Prostate gland (tissue), 2 donors: Measurements from ENCODE around the gene AQP10. TPM values are rescaled to one million over a fixed set of nuclear protein-coding genes. Genes with fewer than 3 reads are reported as not detected.
"Not testable (repeated sequence)": the region's sequence is repeated elsewhere in the genome, so short reads cannot be mapped to it uniquely, and the experiment has no call there.

Experiments used
- DNase-seq: peaks from one replicate; pipeline ENCODE4 v3.0.0-alpha.2; 2019; ENCODE audit warnings: low spot score
- H3K27ac ChIP-seq, 2 donors: fragments of 200-600 bp; sonication (generic); 2 replicates each; pipeline ENCODE4 v1.5.1; 2017 to 2019
- H3K27me3 ChIP-seq: fragments of 200-600 bp; sonication (generic); replicated peaks from 2 replicates; pipeline ENCODE4 v1.5.1; 2019; ENCODE audit not compliant: insufficient read depth
- H3K36me3 ChIP-seq, 2 donors: fragments of 200-600 bp; sonication (generic); 1 replicate in 1 of 2; 2 replicates in 1 of 2; pipeline versions ENCODE4 v1.5.1 to v1.8.1; 2017 to 2019
- H3K4me1 ChIP-seq: fragments of 200-600 bp; sonication (generic); replicated peaks from 2 replicates; pipeline ENCODE4 v1.5.1; 2019
- H3K4me3 ChIP-seq, 2 donors: fragments of 200-600 bp; sonication (generic); 2 replicates each; pipeline ENCODE4 v1.5.1; 2017 to 2019
- H3K9me3 ChIP-seq: fragments of 200-600 bp; sonication (generic); 2 replicates; pipeline ENCODE4 v1.5.1; 2017
- CTCF ChIP-seq, 4 experiments: fragments of 200-600 bp in 2 of 4; fragments of 450-650 bp in 2 of 4; sonication (generic) in 2 of 4; IDR thresholded peaks; 1 replicate in 3 of 4; 2 replicates in 1 of 4; pipeline ENCODE4 v1.5.1; 2016 to 2019; ENCODE audit warnings: antibody characterized with exemption in 4 of 4, mild to moderate bottlenecking in 2 of 4, moderate library complexity in 2 of 4
- POLR2A ChIP-seq: fragments of 450-650 bp; IDR thresholded peaks from one replicate; pipeline ENCODE4 v1.6.1; 2016; ENCODE audit warnings: antibody characterized with exemption, mild to moderate bottlenecking
- POLR2AphosphoS5 ChIP-seq: sonication (generic); formaldehyde crosslinking; IDR thresholded peaks from one replicate; pipeline ENCODE4 v1.6.1; 2017; ENCODE audit warnings: antibody characterized with exemption
- WGBS: methylation state at CpG from one replicate; pipeline ENCODE4 v1.1.5; 2018; 5-methylcytosine and 5-hydroxymethylcytosine counted together
- intact Hi-C: fragments of 100-400 bp; cut with DNase I; formaldehyde crosslinking; loops from one replicate; pipeline ENCODE4 v1.14.2; 2022
- total RNA-seq, 2 donors: library from RNA; depleted of rRNA; stranded (reverse); fragments of >200 nt; gene quantifications; one replicate each; pipeline ENCODE4 v1.1.0, GENCODE V29; 2016

AQP10 gene
- total RNA-seq, 2 donors from 2014 or later = 0.27 to 0.85 TPM

DNA sequence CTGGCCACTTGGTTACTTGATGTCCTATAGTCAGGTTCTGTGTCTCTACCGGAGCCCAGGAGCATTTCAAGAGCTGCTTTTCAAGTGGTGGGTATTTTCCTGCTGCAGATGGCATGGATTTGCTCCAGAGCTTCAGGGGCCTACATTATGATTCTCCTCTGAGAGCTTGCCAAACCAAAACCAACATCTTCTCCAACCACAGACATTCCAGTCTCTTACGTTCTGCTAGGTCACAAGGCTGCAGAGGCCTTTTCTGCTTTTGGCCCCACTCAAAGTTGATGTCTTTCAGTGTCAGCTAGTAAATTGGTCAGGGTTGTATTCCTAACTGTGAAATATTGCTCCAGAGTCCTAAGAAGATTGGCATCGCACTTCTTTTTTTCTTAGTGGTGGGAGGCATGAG is 14.7 kb upstream of the AQP10 start:
- TF ChIP-seq POLR2A = no peak
- no peak for TF ChIP-seq CTCF (IDR thresholded peaks at IDR 0.05)
- no peak for TF ChIP-seq POLR2AphosphoS5
- Histone ChIP-seq H3K27ac (no peak overlapping the region), H3K27me3 (no peaks in the 10 kb centered on the region), H3K9me3 (no peaks in the 10 kb centered on the region), H3K4me1 (no peaks in the 10 kb centered on the region), H3K36me3 (no peaks in the 10 kb centered on the region), H3K4me3 (no peak overlapping the region)
- intact Hi-C loops = no loop called here
- no peak for DNase-seq
- whole genome bisulfite sequencing = 81% methylated on average over 3 of the region's 3 CpGs

DNA sequence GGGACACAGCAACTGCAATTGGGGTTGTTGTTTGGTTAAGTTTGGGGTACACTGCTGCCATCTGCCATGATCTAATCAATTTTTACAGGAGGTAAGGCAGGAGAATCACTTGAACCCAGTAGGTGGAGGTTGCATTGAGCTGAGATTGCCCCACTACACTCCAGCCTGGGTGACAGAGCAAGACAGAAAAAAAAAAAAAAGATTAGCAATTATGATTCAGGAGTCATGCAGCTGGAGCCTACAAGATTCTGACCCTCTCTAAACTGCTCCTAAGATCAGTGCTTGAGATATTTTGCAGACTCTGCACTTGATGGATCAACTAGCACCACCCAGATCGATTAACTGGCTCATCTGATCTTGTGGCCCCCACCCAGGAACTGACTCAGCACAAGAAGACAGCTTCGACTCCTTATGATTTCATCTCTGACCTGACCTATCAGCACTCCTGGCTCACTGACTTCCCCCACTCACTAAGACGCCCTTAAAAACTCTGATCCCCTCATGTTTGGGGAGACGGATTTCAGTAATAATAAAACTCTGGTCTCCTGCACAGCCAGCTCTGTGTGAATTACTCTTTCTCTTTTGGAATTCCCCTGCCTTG is 13.1 kb upstream of the AQP10 start:
- H3K4me3 ChIP-seq, H3K27ac ChIP-seq, DNase-seq, H3K9me3 ChIP-seq, intact Hi-C loops, H3K27me3 ChIP-seq, H3K36me3 ChIP-seq, H3K4me1 ChIP-seq: not testable (repeated sequence)
- WGBS = 63% methylated on average over 4 of the region's 4 CpGs

DNA sequence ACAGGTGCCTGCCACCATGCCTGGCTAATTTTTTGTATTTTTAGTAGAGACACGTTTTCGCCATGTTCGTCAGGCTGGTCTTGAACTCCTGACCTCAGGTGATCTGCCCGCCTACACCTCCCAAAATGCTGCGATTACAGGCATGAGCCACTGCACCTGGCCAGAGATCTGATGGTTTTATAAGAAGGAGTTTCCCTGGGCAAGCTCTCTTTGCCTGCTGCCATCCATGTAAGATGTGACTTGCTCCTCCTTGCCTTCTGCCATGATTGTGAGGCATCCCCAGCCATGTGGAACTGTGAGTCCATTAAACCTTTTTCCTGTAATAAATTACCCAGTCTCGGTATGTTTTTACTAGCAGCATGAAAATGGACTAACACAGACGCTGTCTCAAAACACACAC is 11.8 kb upstream of the AQP10 start:
- WGBS = 85% methylated on average over 7 of the region's 7 CpGs
- intact Hi-C loops = not testable (repeated sequence)

GRCh38 chr1:154312229-154313065 is 8.4 kb upstream of the AQP10 start:
- H3K4me1 ChIP-seq, H3K36me3 ChIP-seq, H3K4me3 ChIP-seq, H3K9me3 ChIP-seq, H3K27me3 ChIP-seq, DNase-seq, H3K27ac ChIP-seq, intact Hi-C loops: not testable (repeated sequence)
- 69% methylated on average over 13 of the region's 13 CpGs for WGBS

More for the DNA sequence above, 11.8 kb upstream of the AQP10 start:
- not testable (repeated sequence) for H3K27ac ChIP-seq, H3K36me3 ChIP-seq, H3K4me1 ChIP-seq, DNase-seq, H3K9me3 ChIP-seq, H3K4me3 ChIP-seq, H3K27me3 ChIP-seq

DNA sequence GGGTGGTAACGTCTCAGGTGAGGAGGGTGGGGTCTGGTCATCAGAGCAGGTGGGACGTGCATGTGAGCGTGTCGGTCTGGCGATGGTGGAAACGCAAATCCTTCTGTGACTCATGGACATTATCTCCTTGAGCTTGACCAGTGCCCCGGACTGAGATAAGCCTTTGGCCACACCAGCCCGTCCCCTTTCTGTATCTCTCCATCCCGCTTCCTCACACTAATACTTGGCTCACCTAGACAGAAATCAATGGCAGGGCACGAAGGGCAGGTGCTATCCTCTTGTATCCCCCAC is 7.9 kb upstream of the AQP10 start:
- Histone ChIP-seq H3K4me1 (no peaks in the 10 kb centered on the region), H3K27me3 (no peaks in the 10 kb centered on the region), H3K4me3 (no peak overlapping the region), H3K9me3 (no peaks in the 10 kb centered on the region), H3K27ac (no peak overlapping the region), H3K36me3 (no peaks in the 10 kb centered on the region)
- intact Hi-C loops = no loop called here
- WGBS = 82% methylated on average over 10 of the region's 10 CpGs
- no peak for DNase-seq
- TF ChIP-seq CTCF (IDR thresholded peaks at IDR 0.05) (no peak), POLR2AphosphoS5 (no peak), POLR2A (no peak)

- DNase-seq = not testable (repeated sequence)
Measured at GRCh38 chr1:154314226-154314625, 6.7 kb upstream of the AQP10 start.

DNA sequence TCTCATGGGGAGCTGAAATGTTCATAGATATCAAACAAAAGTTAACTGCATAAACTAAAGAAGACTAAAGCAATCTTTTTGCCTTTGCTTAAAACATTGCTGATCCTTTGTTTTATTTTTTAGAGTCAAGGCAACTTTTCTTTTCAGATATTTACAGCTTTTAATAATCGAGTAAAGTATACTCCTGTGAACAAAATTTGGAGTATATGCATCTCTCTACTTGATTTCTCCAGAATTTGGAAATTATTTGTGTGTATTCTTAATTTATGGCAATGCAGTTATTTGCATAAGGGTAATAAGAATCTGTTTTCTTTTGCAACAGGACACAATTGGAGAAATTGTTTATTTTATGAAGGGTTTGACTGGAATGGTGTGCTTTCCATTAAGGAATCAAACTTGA is 4.2 kb upstream of the AQP10 start:
- Histone ChIP-seq H3K4me1 (no peaks in the 10 kb centered on the region), H3K27ac (no peak overlapping the region), H3K27me3 (no peaks in the 10 kb centered on the region), H3K9me3 (no peaks in the 10 kb centered on the region), H3K4me3 (no peak overlapping the region), H3K36me3 (no peaks in the 10 kb centered on the region)
- intact Hi-C loops = no loop called here
- 90% methylated on average over 1 of the region's 1 CpG for WGBS
- no peak for DNase-seq
- TF ChIP-seq POLR2AphosphoS5 (no peak), CTCF (IDR thresholded peaks at IDR 0.05) (no peak), POLR2A (no peak)

More at GRCh38 chr1:154314226-154314625, 6.7 kb upstream of the AQP10 start:
- H3K9me3 ChIP-seq, H3K4me1 ChIP-seq, H3K27ac ChIP-seq, H3K36me3 ChIP-seq, intact Hi-C loops, H3K4me3 ChIP-seq, H3K27me3 ChIP-seq: not testable (repeated sequence)
- 60% methylated on average over 3 of the region's 3 CpGs for WGBS
